Gastroesophageal sphincter (tissue), 3 donors: ENCODE data around the gene C14orf93.

Experiments
- CTCF ChIP-seq, 4 experiments: fragments of 200-600 bp in 2 of 4; fragments of 450-650 bp in 2 of 4; sonication (generic) in 1 of 4; IDR thresholded peaks; one replicate each; pipeline ENCODE4 v1.5.1; 2017 to 2019; ENCODE audit warnings: antibody characterized with exemption in 4 of 4, mild to moderate bottlenecking in 2 of 4, moderate library complexity in 2 of 4
- POLR2A ChIP-seq, 2 donors: fragments of 450-650 bp; IDR thresholded peaks; one replicate each; pipeline ENCODE4 v1.6.1; 2017; ENCODE audit warnings: antibody characterized with exemption in 2 of 2, mild to moderate bottlenecking in 2 of 2, moderate library complexity in 1 of 2

- TF ChIP-seq CTCF (IDR thresholded peaks at IDR 0.05), result no peak
- TF ChIP-seq POLR2A (IDR thresholded peaks at IDR 0.05), result no peak
These were observed 70.3 kb downstream of the C14orf93 start for GRCh38 chr14:22939684-22940083.
